Stomach (tissue), 4 donors: ENCODE data around the gene ANGPTL2.

Experiments used
- CTCF ChIP-seq, 7 experiments: fragments of 450-650 bp in 4 of 7; fragments of 200-600 bp in 3 of 7; sonication (generic) in 3 of 7; IDR thresholded peaks; one replicate each; pipeline ENCODE4 v1.5.1; 2016 to 2019; ENCODE audit warnings: antibody characterized with exemption in 7 of 7, control low read depth in 2 of 7, mild to moderate bottlenecking in 1 of 7
- POLR2A ChIP-seq, 4 donors: fragments of 450-650 bp; IDR thresholded peaks; one replicate each; pipeline ENCODE4 v1.6.1; 2016; ENCODE audit warnings: antibody characterized with exemption in 4 of 4, control low read depth in 2 of 4, mild to moderate bottlenecking in 1 of 4, moderate library complexity in 1 of 4
- POLR2AphosphoS5 ChIP-seq, 3 donors: sonication (generic); formaldehyde crosslinking; IDR thresholded peaks; one replicate each; pipeline ENCODE4 v1.6.1; 2016; ENCODE audit warnings: antibody characterized with exemption in 3 of 3

DNA sequence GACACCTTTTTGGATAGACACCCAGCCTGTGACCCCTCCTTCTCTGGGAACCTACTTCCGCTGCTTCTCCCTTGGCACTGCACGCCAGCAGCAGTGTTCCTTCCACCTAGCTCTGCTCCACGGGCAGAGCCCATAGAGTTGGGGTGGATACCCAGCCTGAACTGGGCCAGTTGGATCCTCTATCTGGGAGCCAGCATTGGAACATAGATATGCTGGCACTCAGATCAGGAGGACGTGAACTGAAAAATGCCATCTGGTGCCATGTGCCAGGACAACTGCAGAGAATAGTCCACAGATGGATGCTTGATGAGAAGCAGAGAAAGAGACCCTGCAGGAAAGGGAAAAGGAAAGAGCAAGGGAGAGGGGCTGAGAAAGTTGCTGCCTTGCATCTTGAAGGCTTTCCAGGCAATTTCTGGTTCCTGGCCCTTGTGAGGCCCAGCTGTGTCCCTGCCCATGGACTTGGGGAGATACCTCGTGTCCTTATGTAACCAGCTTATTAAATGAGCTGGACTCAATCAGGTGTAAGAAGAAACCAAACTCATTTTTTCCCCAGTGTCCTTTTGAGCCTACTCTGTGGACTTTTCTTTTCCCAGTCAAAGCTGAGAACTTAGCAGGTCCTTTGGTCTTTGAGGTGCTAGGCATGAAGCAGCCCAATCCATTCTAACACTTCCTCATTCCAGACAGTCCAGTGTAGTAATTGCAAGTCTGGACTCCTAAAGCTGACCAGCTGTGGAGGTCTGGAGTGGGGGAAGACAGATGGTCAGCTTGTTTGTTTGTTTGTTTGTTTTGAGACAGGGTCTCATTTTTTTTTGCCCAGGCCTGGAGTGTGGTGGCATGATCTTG, 39.1 kb downstream of the ANGPTL2 start:
- no peak for TF ChIP-seq CTCF (IDR thresholded peaks at IDR 0.05)
- no peak for TF ChIP-seq POLR2A (IDR thresholded peaks at IDR 0.05)
- TF ChIP-seq POLR2AphosphoS5 (IDR thresholded peaks at IDR 0.05) = no peak
